GM18868 (cell line): ENCODE results near the gene RAB5IF.
"Not testable (repeated sequence)": the region's sequence is repeated elsewhere in the genome, so short reads cannot be mapped to it uniquely, and the experiment has no call there.

ENCODE experiments used
- ATAC-seq: cut with Tn5 transposase; IDR thresholded peaks from one replicate; pipeline ENCODE4 v1.9.1; 2021; ENCODE audit warnings: mild to moderate bottlenecking, moderate library complexity; ENCODE audit not compliant: unreplicated experiment

RAB5IF gene

DNA sequence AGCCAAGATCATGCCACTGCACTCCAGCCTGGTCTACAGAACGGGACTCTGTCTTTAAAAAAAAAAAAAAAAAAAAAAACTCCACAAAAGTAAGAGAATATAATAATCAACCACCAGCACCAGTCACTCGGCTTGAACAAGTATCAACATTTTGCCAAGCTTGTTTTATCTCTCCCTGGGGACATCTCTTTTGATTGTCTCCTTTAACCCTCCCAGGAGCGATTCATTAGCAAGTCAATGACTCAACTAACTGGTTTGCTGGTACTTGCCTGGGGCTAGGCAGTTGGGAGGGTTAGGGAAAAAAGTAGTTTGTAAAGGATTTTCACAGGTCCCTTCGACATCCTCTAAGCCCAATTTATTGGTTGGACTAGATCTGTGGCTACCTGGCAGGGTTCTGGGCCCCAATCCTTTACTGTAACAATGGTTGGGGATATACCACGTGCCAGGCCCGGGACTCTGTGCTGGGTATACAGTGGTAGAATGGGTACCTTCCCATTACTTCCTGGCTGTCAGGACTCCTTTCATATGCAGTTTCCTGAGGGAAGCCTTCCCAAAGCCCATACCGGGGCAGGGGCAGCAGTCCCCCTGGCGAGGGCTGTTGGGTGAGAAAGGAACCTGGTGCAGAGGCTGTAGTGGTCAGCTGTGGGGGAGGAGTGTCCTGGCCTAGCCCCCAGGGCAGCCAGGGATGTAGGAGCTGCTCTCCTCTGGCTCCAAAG is 20.0 kb upstream of the RAB5IF start:
- ATAC-seq = no peak

DNA sequence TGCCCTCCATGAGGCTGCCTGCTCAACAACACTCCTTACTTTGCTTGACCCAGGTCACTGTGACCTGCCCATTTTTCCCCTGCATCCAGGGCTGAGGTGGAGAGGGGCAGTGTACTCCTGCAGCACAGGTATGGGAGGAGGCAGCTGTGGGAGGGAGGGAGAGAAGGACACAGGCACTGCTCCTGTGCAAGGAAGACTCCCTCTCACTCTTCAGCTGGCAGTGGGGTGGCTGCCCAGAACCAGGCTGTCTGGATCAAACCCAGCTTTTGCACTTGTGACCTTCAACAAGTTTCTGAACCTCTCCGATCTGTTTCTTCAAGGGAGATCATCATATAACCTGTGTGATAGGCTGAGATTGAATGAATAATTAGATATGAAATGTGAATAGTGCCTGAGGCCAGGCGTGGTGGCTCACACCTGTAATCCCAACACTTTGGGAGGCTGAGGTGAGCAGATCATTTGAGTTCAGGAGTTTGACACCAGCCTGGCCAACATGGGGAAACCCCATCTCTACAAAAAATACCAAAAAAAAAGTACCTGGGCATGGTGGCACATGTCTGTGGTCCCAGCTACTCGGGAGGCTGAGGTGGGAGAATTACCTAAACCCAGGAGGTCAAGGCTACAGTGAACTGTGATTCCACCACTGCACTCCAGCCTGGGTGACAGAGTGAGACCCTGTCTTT is 18.1 kb upstream of the RAB5IF start:
- ATAC-seq = no peak

DNA sequence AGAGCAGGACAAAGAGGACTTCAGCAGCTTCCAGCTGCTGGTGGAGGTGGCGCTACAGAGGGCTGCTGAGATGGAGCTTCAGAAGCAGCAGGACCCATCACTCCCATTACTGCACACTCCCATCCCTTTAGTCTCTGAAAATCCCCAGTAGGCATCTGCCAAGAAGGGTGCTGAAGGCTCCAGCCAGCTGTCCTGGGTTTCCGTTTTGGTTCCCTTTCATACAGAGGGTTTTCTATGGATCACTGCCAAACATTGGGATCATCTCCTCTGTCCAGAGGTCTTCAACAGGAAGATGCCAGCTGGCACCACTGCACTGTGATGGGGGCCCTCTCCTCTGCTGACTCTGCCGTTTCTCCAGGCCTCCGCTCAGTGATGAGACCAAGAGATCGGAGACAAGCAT is 14.3 kb upstream of the RAB5IF start:
- no peak for ATAC-seq

DNA sequence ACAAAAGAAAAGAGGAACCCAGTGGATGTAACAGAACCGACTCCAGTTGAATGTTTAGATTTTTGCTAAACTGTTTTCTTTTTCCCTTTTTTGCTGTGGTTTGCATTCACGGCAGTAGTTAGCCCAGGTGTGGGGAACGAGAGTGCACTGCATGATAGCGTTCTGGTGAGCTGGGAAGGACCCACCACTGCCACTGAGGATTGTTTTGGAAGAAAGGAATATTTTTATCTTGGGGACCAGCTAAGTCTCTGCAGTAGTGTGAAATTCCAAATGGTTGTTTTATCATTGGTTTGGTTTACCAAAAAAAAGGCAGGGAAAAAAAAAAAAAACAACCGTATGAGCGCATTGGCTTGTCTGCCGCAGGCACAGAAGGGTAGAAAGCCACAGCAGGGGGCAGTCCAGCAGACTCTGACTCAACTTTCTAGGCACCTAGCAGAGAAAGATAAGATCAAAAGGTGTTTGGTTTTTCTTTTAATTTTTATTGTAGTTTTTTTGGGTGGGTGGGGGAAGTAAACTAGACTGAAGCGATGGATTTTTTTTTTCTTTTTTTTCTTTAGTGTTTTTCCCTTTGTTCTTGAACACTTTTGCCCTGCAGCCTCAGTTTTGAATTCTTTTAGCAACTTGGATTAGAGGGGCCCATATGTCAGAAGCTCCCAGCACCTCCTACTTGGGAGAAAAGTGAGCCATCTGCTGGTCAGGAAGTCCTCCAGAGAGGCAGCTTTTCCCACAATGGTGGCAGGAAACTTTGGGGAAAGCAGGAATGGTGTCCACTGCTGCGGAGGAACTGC is 13.5 kb upstream of the RAB5IF start:
- ATAC-seq = no peak

DNA sequence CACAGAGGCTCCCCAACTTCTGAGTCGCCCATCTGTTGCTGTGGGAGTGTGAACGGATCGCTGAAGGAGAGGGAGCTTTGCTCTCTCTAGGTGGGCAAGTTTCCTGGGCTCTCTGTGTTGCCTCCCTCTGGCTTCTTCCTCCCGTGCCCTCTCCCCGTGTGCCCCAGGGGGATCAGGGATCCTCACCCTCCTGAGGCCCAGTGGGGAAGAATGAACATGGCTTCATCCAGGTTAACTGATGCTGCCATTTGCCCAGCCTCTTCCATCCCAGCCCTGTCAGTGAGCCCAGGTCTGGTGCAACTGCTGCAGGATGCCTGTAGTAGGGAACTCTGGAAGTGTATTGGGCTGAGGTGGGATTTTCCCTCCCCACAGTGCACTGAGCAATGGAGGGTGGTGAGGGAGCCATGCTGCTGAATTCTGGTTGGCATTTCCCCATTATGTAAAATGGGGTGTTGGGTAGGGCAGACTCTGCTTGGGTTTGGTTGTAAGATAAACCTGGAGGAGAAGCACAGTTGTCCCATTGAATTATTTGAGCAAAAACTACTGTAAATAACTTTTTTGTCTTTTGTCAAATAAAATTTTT is 12.1 kb upstream of the RAB5IF start:
- ATAC-seq = no peak

DNA sequence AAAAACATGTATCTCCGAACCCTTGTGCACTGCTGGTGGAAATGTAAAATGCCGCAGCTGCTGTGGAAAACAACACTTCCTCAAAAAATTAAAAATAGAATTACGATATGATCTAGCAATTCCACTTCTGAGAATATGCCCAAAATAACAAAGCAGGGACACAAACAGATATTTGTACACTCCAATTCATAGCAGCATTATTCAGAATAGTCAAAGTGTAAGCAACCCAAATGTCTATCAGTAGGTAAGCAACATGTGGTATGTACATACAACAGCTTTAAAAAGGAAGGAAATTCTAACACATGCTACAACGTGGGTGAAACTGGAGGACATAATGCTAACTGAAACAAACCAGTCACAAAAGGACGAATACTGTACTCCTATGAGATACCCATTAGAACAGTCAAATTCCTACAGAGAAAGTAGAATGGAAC is 5.7 kb upstream of the RAB5IF start:
- ATAC-seq = no peak

DNA sequence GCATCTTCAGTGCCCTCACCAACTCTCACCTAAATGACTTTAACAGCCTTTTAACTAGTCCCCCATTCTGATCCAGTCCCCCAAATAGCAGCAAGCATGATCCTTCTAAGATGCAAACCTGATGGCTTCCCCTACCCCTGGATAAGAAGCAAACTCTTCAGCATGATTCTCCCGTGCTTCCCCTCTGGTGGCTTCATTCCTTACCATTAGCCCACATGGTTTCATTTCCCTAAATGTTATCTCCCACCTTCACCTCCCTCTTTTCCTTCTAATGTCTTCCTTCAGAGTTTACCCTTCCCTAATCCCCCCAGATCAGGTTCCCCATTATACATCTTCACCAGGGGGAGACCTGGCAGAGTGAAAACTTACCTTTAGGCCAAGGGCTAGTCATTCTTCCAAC is 4.0 kb upstream of the RAB5IF start:
- ATAC-seq = no peak

DNA sequence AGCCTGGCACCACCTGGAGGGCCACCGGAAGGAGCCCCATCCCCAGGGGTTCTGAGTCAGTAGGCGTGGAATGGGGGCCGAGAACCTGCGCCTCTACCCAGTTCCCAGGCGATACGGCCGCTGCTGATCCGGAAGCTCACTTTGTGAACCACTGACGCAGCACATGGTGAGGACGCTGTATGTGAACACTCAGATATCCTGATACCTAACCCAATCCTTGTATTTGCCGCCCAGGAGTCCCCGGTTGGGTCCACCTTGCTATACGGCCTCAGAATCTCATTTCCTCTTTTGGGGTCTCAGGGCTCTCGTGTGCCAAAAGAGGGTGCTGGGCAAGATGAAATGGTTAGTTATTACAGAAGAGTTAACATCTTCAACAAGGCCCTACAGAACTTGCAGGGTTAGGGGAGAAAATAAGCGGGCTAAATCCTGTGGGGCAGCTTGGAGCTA is 604 bp upstream of the RAB5IF start:
- peak; percentile 40 for ATAC-seq

DNA sequence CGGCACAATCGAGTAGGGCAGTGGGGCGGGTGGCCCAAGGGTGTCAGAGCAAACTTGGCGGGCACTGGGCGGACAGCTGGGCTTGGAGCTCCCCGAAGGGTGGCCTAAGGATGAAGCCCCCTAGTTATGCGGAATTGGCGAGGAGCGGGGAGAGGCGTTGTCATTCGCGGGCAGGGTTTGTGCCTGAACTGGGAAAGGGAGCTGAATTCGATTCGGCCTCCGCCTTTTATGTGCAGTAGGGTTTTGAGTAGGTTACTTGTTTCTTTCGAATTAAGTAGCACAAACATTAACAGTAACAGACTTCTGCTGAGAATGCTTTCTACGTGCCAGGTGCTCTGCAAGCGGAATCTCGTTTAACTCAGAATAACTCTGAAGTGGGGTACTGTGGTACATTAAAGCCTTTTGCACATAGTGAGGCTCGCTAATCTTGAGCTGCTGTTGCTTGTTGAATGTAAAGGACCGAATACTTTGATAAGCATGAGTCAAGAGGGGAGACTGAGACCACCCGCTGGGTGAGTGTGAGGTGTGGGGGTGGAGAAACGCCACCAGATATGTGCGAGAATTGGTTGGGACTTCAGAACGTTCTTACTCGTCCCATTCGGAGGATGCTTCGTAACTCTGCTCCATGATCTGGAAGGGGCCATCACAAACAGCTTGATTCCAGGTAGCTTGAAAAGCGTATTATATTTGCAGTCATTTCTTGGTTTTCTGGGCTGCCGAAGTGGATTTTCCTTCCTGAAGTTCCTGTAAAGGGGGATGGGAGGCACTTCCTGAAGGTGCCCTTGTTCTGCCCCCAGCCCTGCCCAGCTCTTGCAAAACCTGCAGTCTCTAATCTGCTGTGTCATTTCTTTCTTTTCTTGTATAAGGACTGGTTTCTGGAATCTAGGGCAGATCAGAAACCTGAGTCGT is 833 bp downstream of the RAB5IF start:
- no peak for ATAC-seq

DNA sequence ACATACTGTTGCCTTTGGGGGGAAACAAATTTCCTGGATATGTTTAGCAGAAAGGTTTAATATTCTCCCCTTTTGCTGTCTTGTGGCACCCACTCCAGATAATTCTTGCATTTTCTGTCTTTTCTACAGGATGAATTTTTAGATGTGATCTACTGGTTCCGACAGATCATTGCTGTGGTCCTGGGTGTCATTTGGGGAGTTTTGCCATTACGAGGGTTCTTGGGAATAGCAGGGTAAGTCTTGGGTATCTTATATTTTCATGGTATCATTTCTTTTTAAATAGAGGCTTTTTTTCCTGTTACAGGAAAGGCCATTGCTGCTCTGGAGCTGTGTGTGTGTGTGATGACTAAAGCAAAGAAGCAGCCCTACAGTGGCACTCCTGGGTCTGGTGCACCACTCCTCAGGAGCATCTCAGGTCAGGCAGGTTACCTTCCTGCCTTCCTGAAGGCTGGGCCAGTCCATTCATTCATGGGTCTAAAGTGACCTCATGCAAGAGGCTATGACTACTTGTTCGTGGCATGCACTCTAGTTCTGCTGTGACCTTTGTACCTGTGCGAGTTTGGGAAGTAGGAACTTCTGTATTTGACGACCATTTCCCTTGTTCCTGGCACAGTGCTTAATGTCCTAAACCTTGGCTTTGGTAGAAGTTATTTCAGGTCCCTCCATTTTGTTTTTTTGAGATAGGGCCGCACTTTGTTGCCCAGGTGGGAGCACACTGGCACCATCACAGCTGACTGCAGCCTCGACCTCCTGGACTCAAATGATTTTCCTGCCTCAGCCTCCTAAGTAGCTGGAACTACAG is 2.2 kb downstream of the RAB5IF start:
- ATAC-seq = no peak

DNA sequence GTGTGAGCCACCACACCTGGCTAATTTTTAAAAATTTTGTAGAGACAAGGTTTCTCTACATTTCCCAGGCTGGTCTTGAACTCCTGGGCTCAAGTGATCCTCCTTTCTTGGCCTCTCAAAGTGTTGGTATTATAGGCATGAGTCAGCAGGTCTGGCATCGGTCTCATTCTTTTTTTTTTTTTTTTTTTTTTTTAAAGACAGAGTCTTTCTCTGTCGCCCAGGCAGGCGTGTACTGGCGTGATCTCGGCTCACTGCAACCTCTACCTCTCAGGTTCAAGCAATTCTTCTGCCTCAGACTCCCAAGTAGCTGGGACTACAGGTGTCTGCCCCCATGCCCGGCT is 2.8 kb downstream of the RAB5IF start:
- ATAC-seq = not testable (repeated sequence)

DNA sequence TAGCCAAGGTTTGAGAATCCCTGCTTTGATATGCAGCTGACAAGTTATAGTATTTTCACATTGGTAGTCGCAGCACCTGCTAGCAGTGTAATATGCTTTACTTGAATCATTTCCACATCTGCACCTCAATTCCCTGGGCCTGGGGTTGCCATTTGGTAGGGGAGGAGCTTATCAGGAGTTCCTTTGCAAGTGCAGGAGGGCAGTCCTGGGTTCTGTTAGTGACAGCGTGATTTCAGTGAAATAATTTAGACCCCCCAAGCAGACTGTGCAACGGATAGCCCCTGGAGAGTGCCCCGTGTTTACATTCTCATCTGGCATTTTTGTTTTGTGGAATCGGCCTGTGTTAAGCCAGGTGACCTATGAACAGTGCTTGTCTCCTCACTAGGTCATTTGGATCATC is 6.0 kb downstream of the RAB5IF start:
- ATAC-seq = no peak

DNA sequence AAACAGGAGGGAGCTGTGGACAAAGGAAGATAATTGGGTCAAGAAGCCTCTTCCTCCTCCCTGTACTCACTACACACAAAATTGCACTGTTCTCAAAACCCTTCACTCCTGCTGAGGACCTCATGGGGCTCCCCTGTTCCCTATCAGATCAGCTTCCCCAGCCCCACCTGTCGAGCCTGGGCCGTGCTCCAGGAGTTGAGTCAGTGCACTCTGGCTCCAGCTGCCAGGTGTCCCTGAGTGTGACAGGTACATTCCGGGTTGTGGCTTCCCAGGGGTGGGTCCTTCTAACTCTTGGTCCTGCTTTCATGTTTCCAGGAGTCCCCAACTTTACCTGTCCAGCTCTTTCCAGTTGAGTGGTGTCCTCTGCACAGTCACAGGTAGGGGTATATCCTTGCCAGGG is 8.4 kb downstream of the RAB5IF start:
- no peak for ATAC-seq

DNA sequence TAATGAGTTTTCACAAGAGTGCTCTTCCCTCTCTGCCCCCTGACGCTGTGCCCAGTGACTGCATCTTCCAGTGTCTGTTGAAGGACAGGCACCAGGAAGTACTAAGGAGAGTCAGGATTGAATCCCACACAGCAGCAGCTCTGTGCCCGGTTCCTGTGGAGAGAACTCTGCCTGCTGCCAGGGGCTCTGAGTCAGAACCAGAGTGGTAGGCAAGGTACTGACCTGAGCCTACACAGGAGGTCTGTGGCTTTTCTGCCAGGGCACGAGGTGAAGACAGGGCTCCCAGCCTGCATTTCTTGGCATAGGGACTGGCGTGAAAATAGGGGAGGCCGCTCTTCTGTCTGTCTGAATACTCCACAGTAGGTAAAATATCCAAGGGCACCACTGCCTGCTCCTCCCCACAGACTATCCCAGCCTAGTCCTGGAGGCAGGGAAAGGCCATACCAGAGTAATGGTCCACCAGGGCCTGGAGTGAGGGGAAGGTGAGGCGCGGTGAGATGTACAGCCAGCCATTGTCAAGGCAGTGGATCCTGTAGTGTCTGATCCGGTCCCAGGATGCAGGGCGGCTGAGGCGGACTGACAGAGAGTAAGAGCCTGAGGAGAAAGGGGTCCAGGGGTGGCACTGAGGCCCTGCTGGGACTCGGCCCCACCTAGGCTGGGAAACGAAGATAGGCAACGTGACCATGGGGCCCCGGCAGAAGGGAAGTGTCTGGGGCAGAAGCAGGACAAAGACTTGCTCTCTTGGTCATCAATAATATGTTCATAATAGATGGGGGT is 9.4 kb downstream of the RAB5IF start:
- no peak for ATAC-seq

DNA sequence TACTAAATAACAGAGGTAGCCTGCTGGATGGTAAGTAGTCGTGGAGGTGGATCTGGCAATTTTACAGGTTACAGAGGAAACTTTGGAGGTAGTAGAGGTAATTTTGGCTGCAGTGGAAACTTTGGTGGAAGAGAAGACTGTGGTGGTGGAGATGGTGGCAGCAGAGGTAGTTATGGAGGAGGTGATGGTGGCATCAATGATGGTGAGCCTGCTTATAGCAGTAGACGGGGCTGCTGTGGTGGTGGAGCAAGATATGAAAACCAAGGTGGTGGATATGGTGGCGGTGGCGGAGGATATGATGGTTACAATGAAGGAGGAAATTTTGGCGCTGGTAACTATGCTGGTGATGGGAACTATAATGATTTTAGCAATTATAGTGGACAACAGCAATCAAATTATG is 15.3 kb downstream of the RAB5IF start:
- ATAC-seq = no peak

DNA sequence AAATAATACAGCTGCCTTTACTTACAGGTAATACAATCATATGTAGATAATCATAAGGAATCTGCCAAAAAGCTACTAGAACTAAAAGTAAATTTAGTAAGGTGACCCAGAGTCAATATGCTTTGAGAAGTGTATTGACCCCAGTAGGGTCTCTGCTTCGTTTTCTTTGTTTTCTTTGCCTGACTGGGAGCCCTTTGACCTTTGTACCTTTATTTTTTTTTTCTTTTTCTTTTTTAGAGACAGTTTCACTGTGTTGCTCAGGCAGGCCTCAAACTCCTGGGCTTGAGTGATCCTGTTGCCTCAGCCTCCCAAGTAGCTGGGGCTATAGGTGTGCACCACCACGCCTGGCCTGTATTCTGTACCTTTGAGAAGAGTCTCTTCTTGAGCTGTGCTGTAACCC is 17.9 kb downstream of the RAB5IF start:
- no peak for ATAC-seq

DNA sequence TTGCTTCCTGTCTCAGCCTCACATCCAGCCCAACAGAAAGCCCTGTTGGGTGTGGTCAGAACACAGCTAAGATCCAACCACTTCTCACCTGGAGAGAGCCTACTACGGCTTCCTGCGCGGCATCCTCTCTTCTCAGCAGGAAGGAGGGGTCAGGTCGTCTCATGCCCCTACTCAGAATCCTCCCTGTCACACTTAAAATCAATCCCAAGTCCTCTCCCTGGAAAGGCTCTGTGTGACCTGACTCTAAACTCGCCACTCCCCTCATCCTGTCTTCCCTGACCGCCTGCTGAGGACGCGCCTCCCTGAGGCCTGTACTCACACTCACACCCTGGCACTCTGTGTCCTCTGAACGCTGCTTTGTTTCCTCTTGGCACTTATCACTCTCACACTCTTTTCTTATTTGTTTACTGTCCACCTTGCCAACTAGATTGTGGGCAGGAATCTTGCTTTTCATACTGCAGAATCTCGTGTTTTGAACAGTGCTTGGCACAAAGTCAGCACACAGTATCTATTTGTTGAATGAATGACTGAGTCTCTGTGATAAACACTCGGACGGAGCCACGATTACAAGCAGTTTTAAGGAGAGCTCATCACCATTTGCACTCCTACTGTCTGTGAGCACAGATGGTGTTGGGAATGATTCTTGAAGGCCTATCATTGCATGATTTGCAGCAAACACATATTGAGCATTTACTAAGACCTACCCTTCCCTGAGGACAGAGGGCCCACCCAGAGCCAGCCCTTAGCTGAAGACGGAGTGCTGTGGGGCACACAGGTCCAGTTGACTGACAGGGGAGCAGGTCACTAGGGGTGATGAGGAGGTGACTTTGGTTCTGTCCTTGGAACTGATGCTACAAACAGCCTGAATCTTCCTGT is 18.7 kb downstream of the RAB5IF start:
- ATAC-seq = no peak

DNA sequence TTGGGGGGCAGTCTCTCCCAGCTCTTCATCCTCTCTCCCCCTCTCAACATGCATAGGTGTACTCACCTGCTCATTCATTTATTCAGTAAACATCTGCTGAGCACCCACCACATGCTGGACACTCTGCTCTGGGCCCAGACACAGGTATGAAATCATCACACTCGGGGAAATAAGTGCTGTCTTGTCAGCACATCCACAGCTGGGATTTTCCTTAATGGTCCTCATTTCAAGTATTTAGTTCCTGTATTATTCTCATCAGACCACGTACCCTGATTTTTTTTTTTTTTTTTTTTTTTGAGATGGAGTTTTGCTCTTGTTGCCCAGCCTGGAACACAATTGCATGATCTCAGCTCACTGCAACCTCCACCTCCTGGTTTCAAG is 19.4 kb downstream of the RAB5IF start:
- no peak for ATAC-seq
